HepG2 (cell line): ENCODE results near the gene STXBP5L.

Experiments
- EED ChIP-seq: sonication (generic); formaldehyde crosslinking; IDR thresholded peaks from 2 replicates; pipeline ENCODE4 v1.5.0; 2020; ENCODE audit warnings: mild to moderate bottlenecking, missing genetic modification reagents
- HDAC6 ChIP-seq: fragments of 200-600 bp; sonication (generic); IDR thresholded peaks from 2 replicates; pipeline ENCODE4 v1.7.0; 2017; ENCODE audit warnings: mild to moderate bottlenecking, antibody characterized with exemption, low read length, low read depth
- TF ChIP-seq, protein P1 (sequence below): sonication (generic); formaldehyde crosslinking; conservative IDR thresholded peaks from 2 replicates; pipeline ENCODE4 v1.4.0; 2020; ENCODE audit warnings: missing genetic modification reagents

GRCh38 chr3:121424549-121424948 lies 516.5 kb downstream of the STXBP5L start:
- TF ChIP-seq HDAC6 (no peak), EED (CRISPR knock-in tag) (no peak)
- TF ChIP-seq, protein P1, sequence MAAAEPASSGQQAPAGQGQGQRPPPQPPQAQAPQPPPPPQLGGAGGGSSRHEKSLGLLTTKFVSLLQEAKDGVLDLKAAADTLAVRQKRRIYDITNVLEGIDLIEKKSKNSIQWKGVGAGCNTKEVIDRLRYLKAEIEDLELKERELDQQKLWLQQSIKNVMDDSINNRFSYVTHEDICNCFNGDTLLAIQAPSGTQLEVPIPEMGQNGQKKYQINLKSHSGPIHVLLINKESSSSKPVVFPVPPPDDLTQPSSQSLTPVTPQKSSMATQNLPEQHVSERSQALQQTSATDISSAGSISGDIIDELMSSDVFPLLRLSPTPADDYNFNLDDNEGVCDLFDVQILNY (CRISPR knock-in tag) = no peak
